Lower leg skin (tissue), 4 donors: Measurements from ENCODE around the gene TRPC4AP. TPM values are rescaled to one million over a fixed set of nuclear protein-coding genes. Genes with fewer than 3 reads are reported as not detected.

Experiments
- DNase-seq, 2 donors: peaks; one replicate each; pipeline ENCODE4 v3.0.0-alpha.2; 2019; ENCODE audit warnings: low spot score in 2 of 2
- H3K4me3 ChIP-seq: fragments of 200-600 bp; sonication (generic); 2 replicates; pipeline ENCODE4 v1.5.1; 2017; ENCODE audit warnings: mild to moderate bottlenecking, low read depth; ENCODE audit not compliant: poor library complexity, severe bottlenecking
- POLR2A ChIP-seq, 2 donors: fragments of 450-650 bp; IDR thresholded peaks; one replicate each; pipeline ENCODE4 v1.6.1; 2016 to 2017; ENCODE audit warnings: antibody characterized with exemption in 2 of 2, mild to moderate bottlenecking in 1 of 2, moderate library complexity in 1 of 2
- WGBS, 2 donors: methylation state at CpG; one replicate each; pipeline ENCODE4 v1.1.5; 2018; 5-methylcytosine and 5-hydroxymethylcytosine counted together
- intact Hi-C: fragments of 100-400 bp; cut with DNase I; formaldehyde crosslinking; loops from one replicate; pipeline ENCODE4 v1.15.0; 2023; ENCODE audit warnings: low total_unique reads
- total RNA-seq, 4 donors: library from RNA; depleted of rRNA; stranded (reverse); fragments of >200 nt; gene quantifications; one replicate each; pipeline ENCODE4 v1.1.0, GENCODE V29; 2016
- TF ChIP-seq, protein P1 (sequence below), 3 donors: fragments of 450-650 bp; IDR thresholded peaks; one replicate each; pipeline ENCODE4 v1.5.1; 2016; ENCODE audit warnings: antibody characterized with exemption in 3 of 3, mild to moderate bottlenecking in 3 of 3, moderate library complexity in 2 of 3

Gene TRPC4AP
- total RNA-seq, 4 donors from 2014 or later: 40.3 to 64.5 (median 50.0) TPM

DNA sequence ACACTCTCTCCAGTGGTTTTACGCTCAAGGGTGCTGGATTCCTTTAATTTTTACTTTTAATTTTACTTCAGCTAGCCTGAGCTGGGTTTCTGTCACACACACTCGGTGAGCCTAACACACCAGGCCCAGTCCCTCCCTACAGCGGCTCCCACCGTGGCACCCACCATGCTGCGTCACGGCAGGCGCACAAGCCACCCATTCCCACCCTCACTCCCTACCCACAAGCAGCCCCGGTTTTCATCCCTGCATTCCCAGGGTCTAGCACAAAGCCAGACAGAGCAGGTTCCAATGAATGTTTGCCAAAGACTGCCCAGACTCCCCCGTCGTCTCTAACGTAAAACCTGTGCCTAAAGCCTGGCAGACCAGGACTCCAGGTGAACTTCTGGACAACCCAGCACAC is 86.6 kb downstream of the TRPC4AP start:
- TF ChIP-seq, protein P1, sequence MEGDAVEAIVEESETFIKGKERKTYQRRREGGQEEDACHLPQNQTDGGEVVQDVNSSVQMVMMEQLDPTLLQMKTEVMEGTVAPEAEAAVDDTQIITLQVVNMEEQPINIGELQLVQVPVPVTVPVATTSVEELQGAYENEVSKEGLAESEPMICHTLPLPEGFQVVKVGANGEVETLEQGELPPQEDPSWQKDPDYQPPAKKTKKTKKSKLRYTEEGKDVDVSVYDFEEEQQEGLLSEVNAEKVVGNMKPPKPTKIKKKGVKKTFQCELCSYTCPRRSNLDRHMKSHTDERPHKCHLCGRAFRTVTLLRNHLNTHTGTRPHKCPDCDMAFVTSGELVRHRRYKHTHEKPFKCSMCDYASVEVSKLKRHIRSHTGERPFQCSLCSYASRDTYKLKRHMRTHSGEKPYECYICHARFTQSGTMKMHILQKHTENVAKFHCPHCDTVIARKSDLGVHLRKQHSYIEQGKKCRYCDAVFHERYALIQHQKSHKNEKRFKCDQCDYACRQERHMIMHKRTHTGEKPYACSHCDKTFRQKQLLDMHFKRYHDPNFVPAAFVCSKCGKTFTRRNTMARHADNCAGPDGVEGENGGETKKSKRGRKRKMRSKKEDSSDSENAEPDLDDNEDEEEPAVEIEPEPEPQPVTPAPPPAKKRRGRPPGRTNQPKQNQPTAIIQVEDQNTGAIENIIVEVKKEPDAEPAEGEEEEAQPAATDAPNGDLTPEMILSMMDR (IDR thresholded peaks at IDR 0.05): no peak
- TF ChIP-seq POLR2A (IDR thresholded peaks at IDR 0.05): no peak
- DNase-seq: peak in 1 of 2 donors; percentile 62
- no peak overlapping the region for H3K4me3 ChIP-seq
- WGBS, 2 donors: 94 to 95% methylated on average over 11 of the region's 11 CpGs
- intact Hi-C loops: no loop called here

DNA sequence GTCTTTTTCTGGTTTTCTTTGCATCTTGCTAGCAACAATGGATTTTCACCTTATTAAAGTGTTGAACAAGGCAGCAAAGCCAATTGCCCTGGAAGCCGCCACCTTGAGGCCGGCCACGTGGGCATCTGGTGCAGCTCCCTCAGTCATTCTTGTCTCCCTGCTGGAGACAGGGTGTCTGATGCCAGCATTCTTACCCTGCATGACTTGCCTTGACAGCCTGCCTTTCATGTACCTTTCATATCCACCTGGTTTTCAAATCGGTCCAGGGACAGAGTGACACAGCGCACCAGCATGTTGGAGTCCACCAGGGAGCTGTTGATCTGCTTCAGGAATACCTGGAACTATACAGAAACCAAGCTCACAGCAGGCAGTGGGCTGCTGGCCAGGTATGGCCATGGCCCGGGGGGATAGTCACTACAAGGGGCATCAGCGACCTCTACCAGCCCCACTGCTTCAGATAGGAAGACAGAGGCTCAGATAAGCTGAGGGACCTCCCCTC is 87.1 kb downstream of the TRPC4AP start:
- TF ChIP-seq, protein P1 (IDR thresholded peaks at IDR 0.05): no peak
- TF ChIP-seq POLR2A (IDR thresholded peaks at IDR 0.05): no peak
- DNase-seq: peak in 1 of 2 donors; percentile 69
- H3K4me3 ChIP-seq: no peak overlapping the region
- WGBS, 2 donors: 85 to 89% methylated on average over 7 of the region's 7 CpGs
- intact Hi-C loops: no loop called here

DNA sequence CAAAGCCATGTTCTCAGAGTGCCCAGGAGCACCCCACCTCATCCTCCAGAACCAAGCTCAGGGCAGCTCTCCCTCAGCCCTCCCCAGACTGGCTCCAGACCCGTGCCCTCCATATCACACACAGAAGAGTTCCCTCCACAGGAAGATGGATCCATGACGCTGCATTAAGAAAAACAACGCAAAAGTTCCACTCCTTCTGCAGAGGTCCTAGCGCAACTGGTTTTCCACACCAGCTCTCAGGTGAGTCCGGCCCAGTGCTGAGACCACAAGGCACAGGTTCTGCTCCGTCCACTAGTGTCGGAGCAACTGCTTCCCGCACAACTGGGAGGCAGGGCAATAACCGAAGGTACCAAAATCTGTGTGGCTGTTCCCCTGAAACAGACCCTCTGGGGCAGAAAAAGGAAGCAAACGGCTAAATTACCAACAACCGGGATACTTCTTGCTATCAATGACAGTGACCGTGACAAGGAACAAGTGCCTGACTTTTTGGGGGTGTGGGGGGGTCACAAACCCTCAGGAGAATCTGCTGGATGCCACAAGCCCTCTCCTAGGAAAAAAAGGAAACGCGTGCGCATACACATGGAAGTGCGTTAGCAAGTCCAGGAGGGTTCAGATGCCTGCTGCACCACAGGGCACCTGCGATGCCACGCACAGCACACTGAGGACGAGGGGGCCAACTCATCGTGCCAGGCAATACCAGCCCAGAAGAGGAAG is 87.7 kb downstream of the TRPC4AP start:
- intact Hi-C loops: no loop called here
- TF ChIP-seq, protein P1 (IDR thresholded peaks at IDR 0.05): no peak
- TF ChIP-seq POLR2A (IDR thresholded peaks at IDR 0.05): no peak
- WGBS, 2 donors: 93 to 95% methylated on average over 20 of the region's 20 CpGs
- DNase-seq: peak in 1 of 2 donors; percentile 69
- no peak overlapping the region for H3K4me3 ChIP-seq

DNA sequence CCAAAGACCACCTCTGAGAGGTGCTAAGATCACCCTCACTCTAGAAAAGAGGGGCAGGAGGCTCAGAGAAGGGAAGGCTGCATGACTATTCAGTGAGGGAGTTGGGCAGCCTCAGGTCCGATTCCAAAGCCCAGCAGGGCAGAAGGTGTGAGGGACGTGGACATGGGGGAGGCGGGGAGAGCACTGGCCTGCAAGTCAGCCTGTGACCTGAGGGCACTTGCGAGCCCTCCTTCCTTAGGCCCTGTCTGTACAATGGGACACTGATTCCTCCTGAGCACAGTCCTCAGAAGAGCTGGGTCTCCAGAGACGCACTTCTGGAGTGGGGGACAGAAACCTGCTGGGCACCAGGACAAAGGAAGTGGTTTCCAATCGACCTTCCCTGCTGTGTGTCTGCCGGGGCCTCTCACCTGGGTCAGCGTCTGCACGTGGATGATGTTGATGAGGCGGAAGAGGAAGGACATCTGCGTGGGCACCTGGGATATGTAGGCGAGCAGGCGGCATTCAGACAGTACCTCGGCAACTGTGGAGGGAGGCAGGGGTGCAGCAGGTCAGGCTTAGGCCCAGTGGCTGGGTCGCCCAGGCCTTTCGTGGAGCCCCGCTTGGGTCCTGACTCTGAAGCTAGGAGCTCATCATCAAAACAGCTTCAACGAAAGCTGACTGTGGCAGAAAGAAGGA is 88.4 kb downstream of the TRPC4AP start:
- WGBS, 2 donors: 88 to 90% methylated on average over 18 of the region's 18 CpGs
- no peak for DNase-seq
- TF ChIP-seq, protein P1 (IDR thresholded peaks at IDR 0.05): no peak
- no peak for TF ChIP-seq POLR2A (IDR thresholded peaks at IDR 0.05)
- intact Hi-C loops: no loop called here
- H3K4me3 ChIP-seq: no peak overlapping the region

DNA sequence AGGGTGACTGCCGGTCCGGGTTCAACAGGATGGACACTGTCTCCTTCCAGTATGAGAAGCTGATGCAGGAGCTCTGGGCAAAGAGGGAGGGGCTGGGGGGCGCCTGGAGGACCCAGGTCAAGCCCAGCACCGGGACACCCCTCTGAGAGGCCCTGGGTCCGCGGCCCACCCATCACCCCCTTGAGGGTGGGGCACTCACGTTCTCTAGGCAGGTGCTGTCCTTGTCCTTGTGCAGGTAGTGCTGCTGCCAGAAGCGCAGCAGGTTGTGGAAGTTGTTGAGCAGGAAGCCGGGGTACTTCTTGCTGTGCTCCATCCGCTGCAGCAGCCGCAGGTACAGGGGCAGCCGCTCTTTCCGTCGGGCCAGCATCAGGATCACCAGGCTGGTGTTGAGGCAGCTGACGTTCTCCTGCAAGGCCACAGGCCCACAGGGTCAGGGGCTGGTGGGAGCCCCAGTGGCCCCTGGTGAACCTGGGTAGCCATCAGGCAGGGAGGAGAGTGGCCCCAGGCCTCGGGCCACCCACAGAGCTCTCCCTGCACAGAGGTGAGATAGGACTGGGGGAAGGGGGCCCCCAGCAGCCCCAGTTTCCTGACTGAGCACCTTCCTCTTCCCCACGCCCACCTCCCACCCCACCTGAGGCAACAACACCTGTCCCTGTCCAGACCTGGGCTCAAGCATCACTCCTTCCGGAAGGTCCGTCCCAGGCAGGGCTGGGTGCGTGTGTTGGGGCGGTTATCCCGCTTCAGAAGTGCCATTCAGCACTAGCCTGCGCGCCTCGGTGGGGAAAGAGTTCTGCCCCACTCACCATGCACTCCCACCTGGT is 89.2 kb downstream of the TRPC4AP start:
- 92 to 94% methylated on average over 22 to 23 of the region's 25 CpGs for WGBS, 2 donors
- TF ChIP-seq POLR2A (IDR thresholded peaks at IDR 0.05): no peak
- TF ChIP-seq, protein P1 (IDR thresholded peaks at IDR 0.05): no peak
- DNase-seq: no peak
- no peak overlapping the region for H3K4me3 ChIP-seq
- intact Hi-C loops: no loop called here
